ENCODE data around the gene UPK3A.

UPK3A gene

DNA sequence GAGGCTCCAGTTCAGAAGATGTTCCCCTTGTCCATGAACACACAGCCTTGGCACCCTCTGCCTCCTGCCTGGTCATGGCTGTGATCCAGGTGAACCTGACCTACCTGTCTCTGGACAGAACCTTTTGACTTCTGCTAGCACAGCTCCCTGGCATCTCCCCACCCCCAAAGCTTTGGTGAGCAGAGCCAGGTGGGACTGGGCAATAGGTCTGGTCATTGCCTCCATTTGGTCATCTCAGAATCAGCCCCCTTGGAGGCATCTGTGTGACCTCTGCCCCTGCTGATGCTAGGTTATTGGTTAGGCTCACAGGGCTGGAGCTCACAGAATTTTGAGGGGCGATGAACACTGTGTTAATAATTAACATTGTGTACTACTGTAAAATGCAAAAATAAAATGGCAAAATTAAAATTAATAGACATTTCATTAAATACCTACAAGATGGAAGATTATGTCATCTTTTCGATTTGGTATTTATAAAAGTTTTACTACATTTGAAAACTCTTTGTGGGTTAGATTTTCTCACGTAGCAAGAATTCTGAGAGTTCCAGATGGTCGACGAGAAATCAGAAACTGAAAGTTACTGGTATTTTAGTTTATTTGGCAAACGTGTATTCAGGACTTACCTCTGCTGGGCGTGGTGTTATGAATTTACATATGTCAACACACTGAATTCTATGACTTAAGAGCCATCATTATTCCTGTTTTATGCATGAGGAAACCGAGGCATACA lies 35.8 kb upstream of the UPK3A start:
- Histone ChIP-seq H3K27ac (ENCODE audit: low read length) (no peak overlapping the region), H3K79me2 (ENCODE audit: insufficient read depth, low read length) (no peaks in the 10 kb centered on the region), H4K20me1 (ENCODE audit: insufficient read depth, low read length) (no peaks in the 10 kb centered on the region), H3K9ac (ENCODE audit: low read depth, low read length) (no peak overlapping the region), H3K27me3 (ENCODE audit: insufficient read depth, low read length, poor library complexity) (peaks cover 2% of the 10 kb centered on the region), H3K4me3 (ENCODE audit: low read depth in 1 of 2, low read length in 2 of 2) (no peak overlapping the region), H3K9me3 (ENCODE audit: insufficient read depth, low read length, severe bottlenecking) (no peaks in the 10 kb centered on the region), H2AFZ (ENCODE audit: low read depth, low read length) (no peak overlapping the region), H3K4me1 (ENCODE audit: insufficient read depth, low read length) (no peaks in the 10 kb centered on the region), H3K4me2 (ENCODE audit: insufficient read depth, low read length) (no peak overlapping the region), H3K36me3 (ENCODE audit: insufficient read depth, low read length) (no peaks in the 10 kb centered on the region)
- no peak for TF ChIP-seq EZH2 (IDR thresholded peaks at IDR 0.05; ENCODE audit: borderline replicate concordance, low read depth, low read length, severe bottlenecking)
- TF ChIP-seq, protein P1, sequence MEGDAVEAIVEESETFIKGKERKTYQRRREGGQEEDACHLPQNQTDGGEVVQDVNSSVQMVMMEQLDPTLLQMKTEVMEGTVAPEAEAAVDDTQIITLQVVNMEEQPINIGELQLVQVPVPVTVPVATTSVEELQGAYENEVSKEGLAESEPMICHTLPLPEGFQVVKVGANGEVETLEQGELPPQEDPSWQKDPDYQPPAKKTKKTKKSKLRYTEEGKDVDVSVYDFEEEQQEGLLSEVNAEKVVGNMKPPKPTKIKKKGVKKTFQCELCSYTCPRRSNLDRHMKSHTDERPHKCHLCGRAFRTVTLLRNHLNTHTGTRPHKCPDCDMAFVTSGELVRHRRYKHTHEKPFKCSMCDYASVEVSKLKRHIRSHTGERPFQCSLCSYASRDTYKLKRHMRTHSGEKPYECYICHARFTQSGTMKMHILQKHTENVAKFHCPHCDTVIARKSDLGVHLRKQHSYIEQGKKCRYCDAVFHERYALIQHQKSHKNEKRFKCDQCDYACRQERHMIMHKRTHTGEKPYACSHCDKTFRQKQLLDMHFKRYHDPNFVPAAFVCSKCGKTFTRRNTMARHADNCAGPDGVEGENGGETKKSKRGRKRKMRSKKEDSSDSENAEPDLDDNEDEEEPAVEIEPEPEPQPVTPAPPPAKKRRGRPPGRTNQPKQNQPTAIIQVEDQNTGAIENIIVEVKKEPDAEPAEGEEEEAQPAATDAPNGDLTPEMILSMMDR (IDR thresholded peaks at IDR 0.05; ENCODE audit: borderline replicate concordance, extremely low read depth, low read length, poor library complexity, severe bottlenecking), result no peak
- DNase-seq (no peak), ATAC-seq (ENCODE audit: insufficient read depth, low read depth) (no peak)

- peaks cover 2% of the 10 kb centered on the region for H3K27me3 ChIP-seq (ENCODE audit: insufficient read depth, low read length, poor library complexity)
- ATAC-seq (ENCODE audit: insufficient read depth, low read depth), result no peak
- no peaks in the 10 kb centered on the region for H4K20me1 ChIP-seq (ENCODE audit: insufficient read depth, low read length)
- TF ChIP-seq, protein P1 (IDR thresholded peaks at IDR 0.05; ENCODE audit: borderline replicate concordance, extremely low read depth, low read length, poor library complexity, severe bottlenecking), result peak; percentile 7
- TF ChIP-seq EZH2 (IDR thresholded peaks at IDR 0.05; ENCODE audit: borderline replicate concordance, low read depth, low read length, severe bottlenecking), result no peak
- DNase-seq, result no peak
- H3K4me3 ChIP-seq (ENCODE audit: low read depth in 1 of 2, low read length in 2 of 2), result no peak overlapping the region
- H3K9me3 ChIP-seq (ENCODE audit: insufficient read depth, low read length, severe bottlenecking), result no peaks in the 10 kb centered on the region
- H2AFZ ChIP-seq (ENCODE audit: low read depth, low read length), result no peak overlapping the region
- H3K9ac ChIP-seq (ENCODE audit: low read depth, low read length), result no peak overlapping the region
- no peaks in the 10 kb centered on the region for H3K4me1 ChIP-seq (ENCODE audit: insufficient read depth, low read length)
- H3K4me2 ChIP-seq (ENCODE audit: insufficient read depth, low read length), result no peak overlapping the region
- H3K27ac ChIP-seq (ENCODE audit: low read length), result no peak overlapping the region
- no peaks in the 10 kb centered on the region for H3K79me2 ChIP-seq (ENCODE audit: insufficient read depth, low read length)
- no peaks in the 10 kb centered on the region for H3K36me3 ChIP-seq (ENCODE audit: insufficient read depth, low read length)
Observed at GRCh38 chr22:45251825-45252224, 32.9 kb upstream of the UPK3A start.

GRCh38 chr22:45253039-45253641 lies 31.6 kb upstream of the UPK3A start:
- Histone ChIP-seq H3K9ac (ENCODE audit: low read depth, low read length) (no peak overlapping the region), H3K79me2 (ENCODE audit: insufficient read depth, low read length) (no peaks in the 10 kb centered on the region), H3K9me3 (ENCODE audit: insufficient read depth, low read length, severe bottlenecking) (no peaks in the 10 kb centered on the region), H4K20me1 (ENCODE audit: insufficient read depth, low read length) (no peaks in the 10 kb centered on the region), H3K27ac (ENCODE audit: low read length) (no peak overlapping the region), H3K4me3 (ENCODE audit: low read depth in 1 of 2, low read length in 2 of 2) (no peak overlapping the region), H3K27me3 (ENCODE audit: insufficient read depth, low read length, poor library complexity) (peaks cover 2% of the 10 kb centered on the region), H2AFZ (ENCODE audit: low read depth, low read length) (no peak overlapping the region), H3K36me3 (ENCODE audit: insufficient read depth, low read length) (no peaks in the 10 kb centered on the region), H3K4me1 (ENCODE audit: insufficient read depth, low read length) (no peaks in the 10 kb centered on the region), H3K4me2 (ENCODE audit: insufficient read depth, low read length) (no peak overlapping the region)
- TF ChIP-seq, protein P1 (IDR thresholded peaks at IDR 0.05; ENCODE audit: borderline replicate concordance, extremely low read depth, low read length, poor library complexity, severe bottlenecking), result no peak
- TF ChIP-seq EZH2 (IDR thresholded peaks at IDR 0.05; ENCODE audit: borderline replicate concordance, low read depth, low read length, severe bottlenecking), result no peak
- no peak for DNase-seq
- ATAC-seq (ENCODE audit: insufficient read depth, low read depth), result no peak

Measured in DND-41 (cell line).